HepG2 (cell line): ENCODE data around the gene BRAF. TPM values are rescaled to one million over a fixed set of nuclear protein-coding genes. Genes with fewer than 3 reads are reported as not detected.

Source experiments
- ATAC-seq: fragments of 200-7000 bp; cut with Tn5 transposase; 3 replicates; pipeline ENCODE4 v1.9.1; 2020; ENCODE audit warnings: mild to moderate bottlenecking, moderate library complexity
- BruUV-seq: library from RNA; stranded (reverse); fragments of 400-500 nt; replicated peaks from 2 replicates; lab custom pipeline; 2021; lab: Mats Ljungman, UMichigan
- CTCF ChIA-PET: fragments of 300-600 bp; formaldehyde crosslinking; extraction: SDS; loops from one replicate; lab custom pipeline; 2021; ENCODE audit warnings: low total read pairs, inconsistent platforms, low intra/inter-chr PET ratio; lab: Yijun Ruan, JAX
- POLR2A ChIA-PET: fragments of 350-600 bp; sonication (Branson Sonifier 250); formaldehyde crosslinking; loops from one replicate; lab custom pipeline; 2020; ENCODE audit warnings: antibody characterized with exemption, inconsistent platforms; lab: Yijun Ruan, JAX
- DNase-seq: peaks from one replicate; pipeline ENCODE4 v3.0.0-alpha.2; 2015; ENCODE audit warnings: low spot score
- FAIRE-seq: peaks from 3 replicates; lab custom pipeline; 2011; peaks lifted over from hg19 to GRCh38; lab: Jason Lieb, UNC
- H2AFZ ChIP-seq: one replicate; pipeline ENCODE4 v1.6.1; 2011; ENCODE audit warnings: low read length, inconsistent platforms
- H3K27ac ChIP-seq: fragments of 300-600 bp; 3 replicates; pipeline ENCODE4 v1.8.0; 2011; ENCODE audit warnings: mixed run types, mild to moderate bottlenecking, mixed read lengths, low read length, inconsistent platforms; ENCODE audit not compliant: insufficient read depth; ENCODE audit errors: extremely low read length
- H3K27me3 ChIP-seq, 2 experiments: fragments of 200-600 bp in 1 of 2; 2 replicates in 1 of 2; 3 replicates in 1 of 2; pipeline versions ENCODE4 v1.6.0 to v1.8.0; 2011; ENCODE audit warnings: low read length in 2 of 2, mild to moderate bottlenecking in 2 of 2, moderate library complexity in 2 of 2, inconsistent platforms in 1 of 2; ENCODE audit not compliant: insufficient read depth in 2 of 2, control insufficient read depth in 1 of 2
- H3K36me3 ChIP-seq, 2 experiments: fragments of 200-600 bp in 1 of 2; replicated peaks in 1 of 2; 2 replicates in 1 of 2; 3 replicates in 1 of 2; pipeline versions ENCODE4 v1.5.1 to v1.8.0; 2011; ENCODE audit warnings: low read length in 2 of 2, inconsistent platforms in 1 of 2; ENCODE audit not compliant: insufficient read depth in 2 of 2, control insufficient read depth in 1 of 2
- H3K4me1 ChIP-seq: 2 replicates; pipeline ENCODE4 v1.5.1; 2012; ENCODE audit warnings: low read length, inconsistent platforms; ENCODE audit not compliant: insufficient read depth
- H3K4me2 ChIP-seq: 2 replicates; pipeline ENCODE4 v1.6.0; 2011; ENCODE audit warnings: low read depth, low read length, inconsistent platforms
- H3K4me3 ChIP-seq, 3 experiments: fragments of 200-600 bp in 1 of 3; sonication (generic), shearing (Covaris generic) in 1 of 3; replicated peaks in 1 of 3; 2 replicates each; pipeline ENCODE4 v1.5.1; 2011 to 2016; ENCODE audit warnings: low read length in 3 of 3, inconsistent platforms in 2 of 3, low read depth in 2 of 3, mild to moderate bottlenecking in 2 of 3, control low read depth in 1 of 3, mixed read lengths in 1 of 3; ENCODE audit not compliant: insufficient read depth in 1 of 3
- H3K79me2 ChIP-seq: one replicate; pipeline ENCODE4 v1.6.1; 2011; ENCODE audit warnings: low read length, inconsistent platforms; ENCODE audit not compliant: insufficient read depth
- H3K9ac ChIP-seq: 2 replicates; pipeline ENCODE4 v1.6.0; 2011; ENCODE audit warnings: mild to moderate bottlenecking, low read depth, low read length, inconsistent platforms; ENCODE audit not compliant: insufficient read depth
- H3K9me3 ChIP-seq: 2 replicates; pipeline ENCODE4 v1.5.1; 2012; ENCODE audit warnings: mild to moderate bottlenecking, low read length
- H4K20me1 ChIP-seq: 2 replicates; pipeline ENCODE4 v1.6.0; 2011; ENCODE audit warnings: inconsistent platforms, mild to moderate bottlenecking, low read length, moderate library complexity; ENCODE audit not compliant: insufficient read depth
- ASH2L ChIP-seq: fragments of 300-600, 200-600 bp; sonication (generic); IDR thresholded peaks from 2 replicates; pipeline ENCODE4 v1.7.0; 2017; ENCODE audit warnings: low read depth, mild to moderate bottlenecking, moderate library complexity, mixed read lengths, low read length; ENCODE audit not compliant: insufficient read length
- CENPX ChIP-seq: sonication (generic); formaldehyde crosslinking; IDR thresholded peaks from 2 replicates; pipeline ENCODE4 v1.9.0; 2021; ENCODE audit warnings: mild to moderate bottlenecking, missing genetic modification reagents, moderate library complexity
- DRAP1 ChIP-seq: IDR thresholded peaks from 2 replicates; pipeline ENCODE4 v1.6.1; 2016; ENCODE audit warnings: missing genetic modification reagents, missing compliant biosample characterization
- HMG20B ChIP-seq: conservative IDR thresholded peaks from 2 replicates; pipeline ENCODE4 v1.6.1; 2016; ENCODE audit warnings: missing genetic modification reagents, missing compliant biosample characterization
- KLF15 ChIP-seq: sonication (generic); formaldehyde crosslinking; IDR thresholded peaks from 2 replicates; pipeline ENCODE4 v1.8.1; 2023; ENCODE audit warnings: borderline replicate concordance, mild to moderate bottlenecking, inconsistent platforms, missing genetic modification reagents, mixed read lengths
- POLR2AphosphoS5 ChIP-seq: IDR thresholded peaks from 2 replicates; pipeline ENCODE4 v1.6.1; 2012; ENCODE audit warnings: low read depth, low read length
- REL ChIP-seq: sonication (generic); formaldehyde crosslinking; conservative IDR thresholded peaks from 2 replicates; pipeline ENCODE4 v1.8.0; 2022; ENCODE audit warnings: mild to moderate bottlenecking, missing genetic modification reagents, moderate library complexity
- TERF1 ChIP-seq: sonication (generic); formaldehyde crosslinking; IDR thresholded peaks from 2 replicates; pipeline ENCODE4 v1.8.0; 2022; ENCODE audit warnings: mild to moderate bottlenecking, missing genetic modification reagents, moderate library complexity
- ZNF317 ChIP-seq: sonication (generic); formaldehyde crosslinking; IDR thresholded peaks from 2 replicates; pipeline ENCODE4 v1.5.0; 2020; ENCODE audit warnings: mild to moderate bottlenecking, missing genetic modification reagents
- ZNF572 ChIP-seq: sonication (generic); formaldehyde crosslinking; IDR thresholded peaks from 2 replicates; pipeline ENCODE4 v1.5.1; 2020; ENCODE audit warnings: mild to moderate bottlenecking, missing genetic modification reagents
- ZNF616 ChIP-seq: sonication (generic); formaldehyde crosslinking; IDR thresholded peaks from 2 replicates; pipeline ENCODE4 v1.5.0; 2020; ENCODE audit warnings: low read depth, mild to moderate bottlenecking, missing genetic modification reagents
- WGBS: methylation state at CpG from one replicate; pipeline ENCODE4 v1.1.6; 2017; ENCODE audit warnings: low lambda C conversion rate; 5-methylcytosine and 5-hydroxymethylcytosine counted together
- in situ Hi-C: cut with HindIII; loops from 2 replicates; pipeline ENCODE4 v1.10.0; 2017; ENCODE audit warnings: low pct_unique_long_range_greater_than_20kb; ENCODE audit not compliant: extremely low pct_ligation_motif_present
- intact Hi-C: fragments of 100-400 bp; cut with micrococcal nuclease; formaldehyde crosslinking; loops from one replicate; pipeline ENCODE4 v1.10.0; 2022; ENCODE audit not compliant: unreplicated experiment
- polyA plus RNA-seq, 8 experiments: library from polyadenylated mRNA; depleted of rRNA in 3 of 8; stranded (reverse) in 7 of 8; unstranded in 1 of 8; fragments of >200 nt; fragmentation: Illumina TruSeq in 4 of 8; extraction: Trizol in 4 of 8; gene quantifications; 2 replicates each; pipeline versions ENCODE4 v1.2.1 to v1.2.3, GENCODE V29; 2011 to 2016; ENCODE audit warnings: low read depth in 4 of 8, missing spikeins in 1 of 8, mixed read lengths in 1 of 8; ENCODE audit not compliant: insufficient read depth in 1 of 8
- total RNA-seq, 5 experiments: library from RNA; depleted of rRNA; stranded (reverse); fragments of >200 nt; fragmentation: Illumina TruSeq; extraction: Trizol; gene quantifications; 2 replicates each; pipeline ENCODE4 v1.2.3, GENCODE V29; 2016; ENCODE audit warnings: low read depth in 1 of 5

Gene BRAF
- total and polyA plus RNA-seq, 2 of the 13 experiments (the other 11 are each of a cell fraction or from before 2014, with no cell fraction given): 12.5 to 13.4 TPM

- peaks cover 29% of the 10 kb centered on the region for H3K79me2 ChIP-seq
- no peak overlapping the region for H3K4me3 ChIP-seq
- ATAC-seq: no peak
Observed at GRCh38 chr7:140881507-140882228, 43.1 kb downstream of the BRAF start.

More at GRCh38 chr7:140881507-140882228, 43.1 kb downstream of the BRAF start:
- Histone ChIP-seq H3K4me1 (no peaks in the 10 kb centered on the region), H3K36me3 (no peaks in the 10 kb centered on the region), H3K27ac (no peak overlapping the region), H2AFZ (no peak overlapping the region), H4K20me1 (no peaks in the 10 kb centered on the region; the same call in 1 of the 2 replicates), H3K9me3 (0 out of 2 replicates have a peak, but pooled peaks cover 4% of the 10 kb centered on the region), H3K9ac (no peak overlapping the region), H3K4me2 (no peak overlapping the region), H3K27me3 (no peaks in the 10 kb centered on the region)
- in situ Hi-C loops (no loop called here), intact Hi-C loops (loop anchor here (5.0 kb wide), 1 partner anchor 41 kb away; the partner anchor contains the start of gene BRAF)
- WGBS: 96% methylated on average over 3 of the region's 3 CpGs
- DNase-seq (no peak), FAIRE-seq (no peak)
- ChIA-PET POLR2A (no interaction called here), CTCF (no interaction called here)
- BruUV-seq: no TSS peak
- TF ChIP-seq ASH2L: no peak
- no peak for TF ChIP-seq DRAP1 (CRISPR knock-in tag)
- TF ChIP-seq ZNF317: no peak
- no peak for TF ChIP-seq KLF15 (CRISPR knock-in tag)
- no peak for TF ChIP-seq POLR2AphosphoS5
- TF ChIP-seq TERF1 (CRISPR knock-in tag): no peak
- TF ChIP-seq ZNF572 (CRISPR knock-in tag): no peak
- no peak for TF ChIP-seq REL (CRISPR knock-in tag)
- no peak for TF ChIP-seq ZNF616 (CRISPR knock-in tag)
- TF ChIP-seq CENPX (CRISPR knock-in tag): no peak
- no peak for TF ChIP-seq HMG20B (CRISPR knock-in tag)
